ENCODE measurements around the gene TMEM150A. TPM values are rescaled to one million over a fixed set of nuclear protein-coding genes. Genes with fewer than 3 reads are reported as not detected.
A peak's percentile ranks its signal among the peaks of the same experiment; 100 is the strongest.
"Not testable (repeated sequence)": the region's sequence is repeated elsewhere in the genome, so short reads cannot be mapped to it uniquely, and the experiment has no call there.

TMEM150A gene
- total RNA-seq, 4 donors from 2014 or later: 8.9 to 25.2 (median 21.9) TPM

GRCh38 chr2:85593023-85593422 lies 9.5 kb downstream of the TMEM150A start:
- peaks cover 6 to 7% of the 10 kb centered on the region in 2 donors for H3K36me3 ChIP-seq
- H3K27ac ChIP-seq: peak overlapping the region in 1 of 3 donors; percentile 24
- TF ChIP-seq CTCF (IDR thresholded peaks at IDR 0.05) (no peak), POLR2A (IDR thresholded peaks at IDR 0.05) (no peak)
- 74 to 84% methylated on average over 3 of the region's 3 CpGs for WGBS, 2 donors
- no peaks in the 10 kb centered on the region for H3K27me3 ChIP-seq
- H3K9me3 ChIP-seq: no peaks in the 10 kb centered on the region
- H3K4me3 ChIP-seq (replicated peaks in 1 of 3): no peak overlapping the region
- peaks cover 39 to 64% of the 10 kb centered on the region in 2 donors for H3K4me1 ChIP-seq
- intact Hi-C loops (cut with DNase I): no loop called here
- no peak for DNase-seq

- H3K4me1 ChIP-seq: peaks cover 39 to 68% of the 10 kb centered on the region in 2 donors
- H3K4me3 ChIP-seq (replicated peaks in 1 of 3); DNase-seq; H3K27me3 ChIP-seq; H3K36me3 ChIP-seq; H3K9me3 ChIP-seq; intact Hi-C loops (cut with DNase I): not testable (repeated sequence)
- WGBS, 2 donors: 96 to 97% methylated on average over 9 of the region's 9 CpGs
- peak overlapping the region in 2 of 3 donors; percentile 73 to 88 for H3K27ac ChIP-seq
Observed at GRCh38 chr2:85592299-85592698, 10.2 kb downstream of the TMEM150A start.

GRCh38 chr2:85591563-85591962 lies 10.9 kb downstream of the TMEM150A start:
- no peaks in the 10 kb centered on the region for H3K9me3 ChIP-seq
- peaks cover 36 to 70% of the 10 kb centered on the region in 2 donors for H3K4me1 ChIP-seq
- H3K27ac ChIP-seq: peak overlapping the region; percentile 63 to 88 (median 73)
- WGBS, 2 donors: 79 to 82% methylated on average over 12 of the region's 12 CpGs
- no peak overlapping the region for H3K4me3 ChIP-seq (replicated peaks in 1 of 3)
- intact Hi-C loops (cut with DNase I): no loop called here
- H3K27me3 ChIP-seq: no peaks in the 10 kb centered on the region
- no peak for TF ChIP-seq CTCF (IDR thresholded peaks at IDR 0.05)
- TF ChIP-seq POLR2A (IDR thresholded peaks at IDR 0.05): no peak
- no peaks in the 10 kb centered on the region for H3K36me3 ChIP-seq
- no peak for DNase-seq

GRCh38 chr2:85590950-85591349 lies 11.5 kb downstream of the TMEM150A start:
- no peaks in the 10 kb centered on the region for H3K36me3 ChIP-seq
- H3K4me1 ChIP-seq: peaks cover 30 to 71% of the 10 kb centered on the region in 2 donors
- H3K4me3 ChIP-seq (replicated peaks in 1 of 3): no peak overlapping the region
- H3K9me3 ChIP-seq: no peaks in the 10 kb centered on the region
- DNase-seq: no peak
- H3K27me3 ChIP-seq: no peaks in the 10 kb centered on the region
- intact Hi-C loops (cut with DNase I): no loop called here
- 83 to 90% methylated on average over 2 of the region's 2 CpGs for WGBS, 2 donors
- peak overlapping the region; percentile 63 to 88 (median 73) for H3K27ac ChIP-seq
- TF ChIP-seq POLR2A (IDR thresholded peaks at IDR 0.05) (no peak), CTCF (IDR thresholded peaks at IDR 0.05) (no peak)

- no peaks in the 10 kb centered on the region for H3K27me3 ChIP-seq
- WGBS, 2 donors: 47 to 53% methylated on average over 7 of the region's 7 CpGs
- peak overlapping the region; percentile 63 to 88 (median 73) for H3K27ac ChIP-seq
- H3K4me1 ChIP-seq: peaks cover 30 to 77% of the 10 kb centered on the region in 2 donors
- H3K4me3 ChIP-seq (replicated peaks in 1 of 3): no peak overlapping the region
- no peaks in the 10 kb centered on the region for H3K9me3 ChIP-seq
- peak; percentile 34 to 51 for DNase-seq
- intact Hi-C loops (cut with DNase I): no loop called here
- TF ChIP-seq CTCF (IDR thresholded peaks at IDR 0.05) (no peak), POLR2A (IDR thresholded peaks at IDR 0.05) (no peak)
- H3K36me3 ChIP-seq: no peaks in the 10 kb centered on the region
Observed at GRCh38 chr2:85589982-85590791, 12.3 kb downstream of the TMEM150A start.
